GM21576 (cell line): ENCODE measurements around the gene RPS19BP1.

Experiments
- ATAC-seq: cut with Tn5 transposase; IDR thresholded peaks from one replicate; pipeline ENCODE4 v1.9.1; 2021; ENCODE audit warnings: mild to moderate bottlenecking, moderate library complexity; ENCODE audit not compliant: unreplicated experiment

RPS19BP1 gene, protein sequence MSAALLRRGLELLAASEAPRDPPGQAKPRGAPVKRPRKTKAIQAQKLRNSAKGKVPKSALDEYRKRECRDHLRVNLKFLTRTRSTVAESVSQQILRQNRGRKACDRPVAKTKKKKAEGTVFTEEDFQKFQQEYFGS

DNA sequence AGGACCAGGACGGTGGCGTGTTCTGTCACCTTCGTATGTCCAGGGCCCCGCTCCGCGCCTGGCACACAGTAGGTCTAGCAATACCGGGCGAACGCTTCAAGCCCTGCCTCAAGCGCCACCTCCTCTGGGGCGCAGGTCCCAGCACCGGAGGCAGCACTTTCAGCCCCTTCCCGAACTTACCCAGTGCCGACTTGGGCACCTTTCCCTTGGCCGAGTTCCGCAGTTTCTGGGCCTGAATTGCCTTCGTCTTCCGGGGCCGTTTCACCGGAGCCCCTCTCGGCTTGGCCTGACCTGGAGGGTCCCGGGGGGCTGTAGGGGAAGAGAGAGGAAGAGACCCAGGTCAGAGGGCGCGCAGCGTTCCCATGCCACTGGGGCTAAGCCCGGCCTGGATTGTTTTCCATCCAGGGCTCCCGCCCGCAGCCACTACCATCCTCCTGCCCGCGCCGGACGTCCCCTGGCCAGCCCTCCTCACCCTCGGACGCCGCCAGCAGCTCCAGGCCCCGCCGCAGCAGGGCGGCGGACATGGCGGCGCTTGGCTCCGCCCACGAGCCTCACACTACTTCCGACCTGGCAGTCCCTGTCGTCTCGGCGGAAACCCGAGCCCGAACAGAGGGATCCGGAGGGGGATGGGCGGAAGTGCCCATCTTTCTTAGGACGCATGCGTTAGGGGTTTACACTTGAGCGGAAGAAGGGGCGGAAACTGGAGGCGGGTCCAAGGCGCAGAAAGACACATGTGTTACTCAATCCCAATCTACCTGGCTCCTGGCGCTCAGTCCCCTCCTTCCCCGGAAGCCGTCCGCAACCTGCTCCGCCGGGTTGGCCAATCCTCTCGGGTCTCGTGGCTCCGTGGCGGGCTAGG is at the start of gene RPS19BP1:
Gene RPS19BP1 (minus strand): TSS at position 534 of the 859 bp plus-strand sequence. CDS start 10 bp downstream, at position 524.
- ATAC-seq = peak; percentile 59

GRCh38 chr22:39581303-39581702 is 48.8 kb upstream of the RPS19BP1 start:
- no peak for ATAC-seq

- no peak for ATAC-seq
Observed at GRCh38 chr22:39580795-39581194, 48.2 kb upstream of the RPS19BP1 start.

DNA sequence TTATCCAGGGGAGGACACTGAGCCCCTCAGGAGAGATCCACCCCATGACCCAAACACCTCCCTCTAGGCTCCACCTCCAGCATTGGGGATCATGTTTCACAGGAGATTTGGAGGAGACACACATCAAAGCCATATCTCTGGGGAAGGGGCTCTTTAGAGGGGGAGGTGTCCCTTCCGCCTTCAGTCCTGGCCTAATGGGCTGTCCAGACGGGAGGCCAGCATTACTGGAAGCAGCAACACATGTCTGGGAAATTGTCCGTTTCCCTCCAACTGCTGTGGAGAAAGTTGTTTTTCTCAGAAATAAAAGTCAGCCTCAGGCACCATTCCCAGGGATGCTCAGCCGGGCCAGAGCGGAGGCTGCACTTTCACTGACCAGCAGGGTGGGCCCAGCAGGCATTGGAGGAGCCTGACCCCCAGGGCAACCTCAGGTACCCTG is 47.5 kb upstream of the RPS19BP1 start:
- no peak for ATAC-seq

- no peak for ATAC-seq
Observed at GRCh38 chr22:39577900-39578299, 45.4 kb upstream of the RPS19BP1 start.

DNA sequence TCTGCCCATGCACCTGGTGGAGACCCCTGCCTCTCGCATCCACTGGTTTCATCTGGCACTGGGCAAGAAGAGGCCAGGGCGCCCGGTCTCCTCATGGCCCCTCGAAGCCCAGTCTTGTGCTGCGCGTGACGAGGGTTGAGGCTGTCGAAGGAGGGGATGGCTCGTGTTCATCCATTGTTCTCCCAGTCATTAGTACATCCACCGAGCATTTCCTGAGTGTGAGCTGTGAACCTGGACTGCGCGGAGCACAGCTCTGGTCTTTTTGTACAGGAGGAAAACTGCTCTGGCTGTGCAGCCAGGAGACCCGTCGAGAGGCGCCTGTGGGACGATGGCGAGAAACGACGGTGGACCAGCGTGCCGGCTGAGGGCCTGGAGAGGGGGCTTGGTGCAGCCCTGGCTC is 44.8 kb upstream of the RPS19BP1 start:
- ATAC-seq = no peak

DNA sequence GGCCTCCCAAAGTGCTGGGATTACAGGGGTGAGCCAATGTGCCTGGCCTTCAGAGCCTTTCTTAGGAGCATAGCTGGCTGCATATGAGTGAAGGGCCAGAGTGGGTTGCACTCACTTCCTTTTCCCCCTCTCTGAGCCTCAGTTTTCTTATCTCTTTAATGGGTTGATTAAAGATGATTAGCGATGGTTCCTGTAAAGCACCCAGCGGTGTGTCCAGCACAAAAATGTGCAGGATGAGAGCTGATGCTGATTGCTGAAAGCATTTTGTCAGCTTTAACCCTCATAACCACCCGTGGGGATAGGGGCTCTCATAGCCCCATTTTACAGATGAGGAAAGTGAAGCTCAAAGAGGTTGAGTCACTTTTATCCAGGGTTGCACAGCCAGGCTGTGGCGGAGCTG is 43.5 kb upstream of the RPS19BP1 start:
- no peak for ATAC-seq

GRCh38 chr22:39575552-39575825 is 42.9 kb upstream of the RPS19BP1 start:
- ATAC-seq = no peak

DNA sequence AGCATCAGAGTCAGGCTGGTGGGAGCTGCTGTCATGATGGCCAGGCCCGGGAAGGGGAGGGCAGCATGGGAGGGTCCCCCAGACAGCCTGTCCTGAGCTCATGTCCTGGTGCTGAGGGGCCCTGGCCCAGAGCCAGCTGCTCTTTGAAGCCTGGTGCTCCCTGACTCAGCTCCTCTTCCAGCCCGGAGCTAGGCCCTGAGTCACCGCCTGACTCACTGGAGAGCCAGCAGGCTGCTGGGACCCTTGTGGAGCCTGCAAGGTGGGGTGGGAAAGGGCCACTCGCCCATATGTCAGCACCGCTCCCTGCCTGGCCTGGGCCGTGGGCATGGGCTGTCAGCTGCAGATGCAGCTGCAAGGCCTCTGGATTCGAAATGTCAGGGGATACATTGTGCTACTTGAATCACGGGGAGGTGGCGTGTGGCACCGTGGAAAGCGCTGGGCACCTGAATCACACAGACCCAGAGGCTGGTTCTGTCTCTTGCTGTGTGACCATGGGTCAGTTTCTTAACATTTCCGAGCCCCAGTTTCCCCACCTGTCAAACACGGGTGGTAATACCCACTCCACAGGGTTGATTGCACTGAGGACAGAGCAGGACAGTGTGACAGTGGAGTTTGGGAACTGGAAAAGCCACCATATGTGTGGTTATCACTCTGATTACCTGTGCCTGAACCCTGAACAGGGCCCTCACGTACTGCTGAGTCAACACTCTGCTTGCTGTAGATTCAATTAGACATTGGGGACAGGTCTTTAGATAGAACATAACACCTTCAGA is 42.4 kb upstream of the RPS19BP1 start:
- ATAC-seq = no peak

DNA sequence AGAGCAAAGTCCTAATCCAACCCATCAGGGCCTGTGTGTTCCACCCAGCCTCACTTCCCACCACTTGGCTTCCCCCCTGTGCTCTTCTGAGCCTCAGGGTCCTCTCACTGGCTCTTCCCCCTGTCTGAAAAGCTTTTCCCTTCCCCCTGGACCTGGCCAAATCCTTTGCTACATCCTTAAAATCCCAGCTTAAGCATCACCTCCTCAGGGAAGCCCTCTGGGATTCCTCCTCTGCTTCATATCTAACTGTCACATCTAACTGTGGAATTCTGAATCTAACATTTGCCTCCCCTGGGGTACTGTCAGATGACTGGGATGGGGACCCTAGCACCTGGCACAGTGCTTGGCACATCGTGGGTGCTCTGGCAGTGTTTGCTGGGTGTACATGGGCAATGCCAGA is 39.0 kb upstream of the RPS19BP1 start:
- ATAC-seq = no peak

DNA sequence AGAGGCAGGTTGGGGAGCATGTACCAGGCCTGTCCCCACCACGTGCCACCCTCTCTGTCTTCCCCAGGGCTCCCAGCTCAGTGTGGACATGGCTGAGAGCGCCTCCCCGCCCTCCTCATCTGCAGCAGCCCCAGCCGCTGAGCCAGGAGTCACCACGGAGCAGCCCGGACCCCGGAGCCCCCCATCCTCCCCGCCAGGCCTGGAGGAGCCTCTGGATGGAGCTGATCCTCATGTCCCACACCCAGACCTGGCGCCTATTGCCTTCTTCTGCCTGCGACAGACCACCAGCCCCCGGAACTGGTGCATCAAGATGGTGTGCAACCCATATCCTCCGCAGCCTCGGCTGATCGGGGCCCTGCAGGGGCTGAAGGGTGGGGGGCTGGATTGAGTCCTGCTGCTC is 38.1 kb upstream of the RPS19BP1 start, which contains the start of gene CACNA1I:
Gene CACNA1I (plus strand): TSS at position 89 of the 400 bp plus-strand sequence. CDS start 0 bp downstream, at position 89.
- ATAC-seq = no peak

- no peak for ATAC-seq
Observed at GRCh38 chr22:39570226-39570625, 37.7 kb upstream of the RPS19BP1 start.

- ATAC-seq = no peak
Observed at GRCh38 chr22:39569066-39569465, 36.5 kb upstream of the RPS19BP1 start.

- ATAC-seq = no peak
Observed at GRCh38 chr22:39568278-39568981, 35.9 kb upstream of the RPS19BP1 start.

DNA sequence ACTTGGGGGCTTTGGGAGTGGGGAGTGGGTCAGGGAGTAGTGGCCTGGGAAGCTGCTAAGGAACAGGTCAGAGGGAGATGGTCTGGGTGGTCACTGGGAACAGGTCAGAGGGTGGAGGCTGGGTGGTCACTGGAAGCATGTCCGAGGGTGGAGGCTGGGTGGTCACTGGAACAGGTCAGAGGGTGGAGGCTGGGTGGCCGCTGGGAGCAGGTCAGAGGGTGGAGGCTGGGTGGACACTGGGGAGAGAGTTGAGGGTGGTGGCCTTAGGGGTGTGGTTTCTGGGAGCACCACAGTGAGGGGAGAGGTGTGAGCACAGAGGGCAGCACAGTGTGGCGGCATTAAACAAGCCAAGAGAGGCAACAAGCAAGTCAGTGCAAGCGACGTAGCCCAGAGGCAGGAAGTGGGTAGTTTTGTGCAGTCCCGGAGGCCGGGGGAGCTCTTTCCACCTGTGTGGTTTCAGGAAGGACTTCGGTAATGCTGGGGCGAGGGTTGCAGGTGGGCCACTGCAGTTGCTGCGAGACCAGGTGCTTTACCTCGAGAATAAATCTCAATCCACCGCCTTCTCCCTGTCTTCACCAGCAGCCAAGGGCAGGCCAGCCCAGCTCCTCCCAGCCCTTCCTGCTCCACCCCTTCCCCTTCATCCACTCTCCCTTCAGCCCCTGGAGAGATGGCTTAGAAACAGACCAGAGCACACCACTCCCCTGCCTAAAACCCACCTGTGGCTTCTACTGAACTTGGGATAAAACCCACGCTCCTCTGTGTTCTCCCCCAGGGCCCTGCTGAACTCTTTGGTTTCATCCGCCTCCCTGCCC is 34.8 kb upstream of the RPS19BP1 start:
- ATAC-seq = no peak

DNA sequence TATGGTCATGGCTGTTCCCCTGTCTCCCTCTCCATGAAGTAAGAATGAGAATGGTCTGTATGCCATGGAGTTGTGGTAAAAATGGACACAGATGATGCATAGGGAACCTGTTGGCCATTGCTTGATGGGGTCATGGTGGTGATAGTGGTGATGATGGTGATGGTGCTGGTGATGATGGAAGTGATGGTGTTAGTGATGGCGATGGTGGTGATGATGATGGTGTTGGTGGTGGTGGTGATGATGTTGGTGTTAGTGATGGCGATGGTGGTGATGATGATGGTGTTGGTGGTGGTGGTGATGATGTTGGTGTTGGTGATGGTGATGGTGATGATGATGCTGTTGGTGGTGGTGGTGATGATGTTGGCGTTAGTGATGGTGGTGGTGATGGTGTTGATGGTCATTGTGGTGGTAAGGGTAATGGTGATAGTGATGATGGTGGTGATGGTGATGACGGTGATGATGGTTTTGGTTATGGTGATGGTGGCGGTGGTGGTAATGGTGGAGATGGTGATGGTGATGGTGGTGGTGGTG is 32.9 kb upstream of the RPS19BP1 start:
- ATAC-seq = no peak

DNA sequence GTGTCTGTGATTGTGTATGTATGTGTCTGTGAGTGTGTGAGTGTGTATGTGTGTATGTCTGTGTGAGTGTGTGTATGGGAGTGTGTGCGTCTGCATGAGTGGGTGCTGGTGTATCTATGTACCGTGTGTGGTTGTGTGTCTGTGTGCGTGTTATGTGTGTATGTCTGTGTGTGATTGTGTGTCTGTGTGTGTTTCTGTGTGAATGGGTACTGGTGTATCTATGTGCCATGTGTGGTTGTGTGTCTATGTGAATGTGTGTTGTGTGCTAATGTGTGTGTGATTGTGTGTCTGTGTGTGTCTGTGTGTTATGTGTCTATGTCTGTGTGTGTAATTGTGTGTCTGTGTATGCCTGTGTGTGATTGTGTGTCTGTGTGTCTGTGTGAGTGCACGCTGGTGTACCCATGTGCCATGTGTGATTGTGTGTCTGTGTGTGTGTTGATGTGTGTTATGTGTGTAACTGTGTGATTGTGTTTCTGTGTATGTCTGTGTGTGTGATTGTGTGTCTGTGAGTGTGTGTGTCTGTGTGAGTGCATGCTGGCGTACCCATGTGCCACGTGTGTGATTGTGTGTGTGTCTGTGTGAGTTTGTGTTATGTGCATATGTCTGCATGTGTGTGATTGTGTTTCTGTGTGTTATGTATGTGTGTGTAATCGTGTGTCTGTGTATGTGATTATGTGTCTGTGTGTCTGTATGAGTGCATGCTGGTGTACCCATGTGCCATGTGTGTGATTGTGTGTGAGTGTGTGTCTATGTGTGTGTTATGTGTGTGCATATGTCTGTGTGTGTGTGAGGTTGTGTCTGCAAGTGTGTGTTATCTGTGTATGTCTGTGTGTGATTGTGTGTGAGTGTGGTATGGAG is 31.3 kb upstream of the RPS19BP1 start:
- ATAC-seq = no peak

GRCh38 chr22:39562839-39563489 is 30.4 kb upstream of the RPS19BP1 start:
- no peak for ATAC-seq

GRCh38 chr22:39560127-39560526 is 27.6 kb upstream of the RPS19BP1 start:
- ATAC-seq = no peak
